Measurements from ENCODE around the gene FRMD8. TPM values are rescaled to one million over a fixed set of nuclear protein-coding genes. Genes with fewer than 3 reads are reported as not detected.
A peak's percentile ranks its signal among the peaks of the same experiment; 100 is the strongest.

FRMD8 gene
- total and polyA plus RNA-seq, 9 of the 15 experiments (the other 6 are each of a cell fraction or from before 2014, with no cell fraction given): 4.5 to 54.5 (median 15.8) TPM

- peak; percentile 100 for TF ChIP-seq ZNF77 (CRISPR knock-in tag; IDR thresholded peaks at IDR 0.05)
- TF ChIP-seq ZNF75A (CRISPR knock-in tag; IDR thresholded peaks at IDR 0.05): peak; percentile 95
- no peak for TF ChIP-seq ATF7 (IDR thresholded peaks at IDR 0.05)
- peak; percentile 99 for TF ChIP-seq NR4A1 (CRISPR knock-in tag; IDR thresholded peaks at IDR 0.05)
- 0 out of 2 replicates have a peak, but pooled peaks have one; percentile 29 for TF ChIP-seq NR4A1 (tag; IDR thresholded peaks at IDR 0.05)
- 0 out of 2 replicates have a peak, but pooled peaks have one; percentile 55 for TF ChIP-seq ETV5 (CRISPR knock-in tag; IDR thresholded peaks at IDR 0.05; ENCODE audit: low read depth)
- peak in 1 of 2 experiments; percentile 99; a peak in 2 of 4 replicates for TF ChIP-seq MLX (CRISPR knock-in tag; conservative IDR thresholded peaks at IDR 0.05)
- TF ChIP-seq ZNF324 (CRISPR knock-in tag; IDR thresholded peaks at IDR 0.05): peak; percentile 99
- no peak for TF ChIP-seq POLR2H (tag; IDR thresholded peaks at IDR 0.05; ENCODE audit: low read depth)
- TF ChIP-seq BCL6 (CRISPR knock-in tag; IDR thresholded peaks at IDR 0.05): peak; percentile 92
- TF ChIP-seq, protein P1, sequence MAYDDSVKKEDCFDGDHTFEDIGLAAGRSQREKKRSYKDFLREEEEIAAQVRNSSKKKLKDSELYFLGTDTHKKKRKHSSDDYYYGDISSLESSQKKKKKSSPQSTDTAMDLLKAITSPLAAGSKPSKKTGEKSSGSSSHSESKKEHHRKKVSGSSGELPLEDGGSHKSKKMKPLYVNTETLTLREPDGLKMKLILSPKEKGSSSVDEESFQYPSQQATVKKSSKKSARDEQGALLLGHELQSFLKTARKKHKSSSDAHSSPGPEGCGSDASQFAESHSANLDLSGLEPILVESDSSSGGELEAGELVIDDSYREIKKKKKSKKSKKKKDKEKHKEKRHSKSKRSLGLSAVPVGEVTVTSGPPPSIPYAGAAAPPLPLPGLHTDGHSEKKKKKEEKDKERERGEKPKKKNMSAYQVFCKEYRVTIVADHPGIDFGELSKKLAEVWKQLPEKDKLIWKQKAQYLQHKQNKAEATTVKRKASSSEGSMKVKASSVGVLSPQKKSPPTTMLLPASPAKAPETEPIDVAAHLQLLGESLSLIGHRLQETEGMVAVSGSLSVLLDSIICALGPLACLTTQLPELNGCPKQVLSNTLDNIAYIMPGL (CRISPR knock-in tag; IDR thresholded peaks at IDR 0.05): peak; percentile 88; the same call in 1 of the 2 replicates
- peak; percentile 32 for TF ChIP-seq SIRT6 (IDR thresholded peaks at IDR 0.05; ENCODE audit: low read depth, low read length)
- peak; percentile 86 for TF ChIP-seq SP1 (CRISPR knock-in tag; IDR thresholded peaks at IDR 0.05)
- 0 out of 2 replicates have a peak, but pooled peaks have one; percentile 20 for TF ChIP-seq ATF6 (CRISPR knock-in tag; IDR thresholded peaks at IDR 0.05)
- TF ChIP-seq NR2C1 (IDR thresholded peaks at IDR 0.05): no peak
- TF ChIP-seq NR2C1 (tag; IDR thresholded peaks at IDR 0.05): peak; percentile 97
- TF ChIP-seq ESRRA (IDR thresholded peaks at IDR 0.05; ENCODE audit: borderline replicate concordance, low read depth): peak; percentile 75
- TF ChIP-seq ZNF518B (CRISPR knock-in tag; IDR thresholded peaks at IDR 0.05): peak; percentile 99
- peak; percentile 59; the same call in 1 of the 2 replicates for TF ChIP-seq NFRKB (IDR thresholded peaks at IDR 0.05; ENCODE audit: low read depth)
- peak; percentile 100 for TF ChIP-seq SMAD3 (CRISPR knock-in tag; conservative IDR thresholded peaks at IDR 0.05)
- TF ChIP-seq KLF1 (tag; IDR thresholded peaks at IDR 0.05): peak; percentile 57; the same call in 1 of the 2 replicates
Observed at GRCh38 chr11:65422633-65423515, 36.4 kb downstream of the FRMD8 start, which contains the start of gene NEAT1 (continued).

Data from K562 (cell line).